SKM-1 (cell line): ENCODE measurements around the gene APC.
"Not testable (repeated sequence)": the region's sequence is repeated elsewhere in the genome, so short reads cannot be mapped to it uniquely, and the experiment has no call there.

Experiments
- DNase-seq: peaks from one replicate; lab custom pipeline; 2025; ENCODE audit not compliant: unreplicated experiment; lab: John Stamatoyannopoulos, UW

Gene APC

DNA sequence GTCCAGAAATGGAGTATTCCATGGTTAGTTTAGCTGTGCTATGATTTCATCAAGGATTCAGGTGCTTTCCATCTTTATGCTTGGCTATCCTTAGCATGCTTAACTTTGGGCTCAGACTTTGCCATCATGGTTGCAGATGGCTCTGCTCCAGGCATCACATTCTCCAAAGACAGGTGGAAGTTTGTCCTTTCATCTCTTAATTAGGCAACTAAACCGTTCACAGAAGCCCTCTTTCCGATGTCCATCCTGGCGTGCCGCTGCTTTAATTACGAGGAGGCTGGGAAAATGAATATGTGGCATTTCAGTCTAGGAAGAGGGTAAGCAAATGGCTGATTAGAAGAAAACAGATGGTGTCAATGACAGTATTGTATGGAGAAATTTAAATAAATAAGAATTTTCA is 24.5 kb upstream of the APC start:
- DNase-seq: no peak

DNA sequence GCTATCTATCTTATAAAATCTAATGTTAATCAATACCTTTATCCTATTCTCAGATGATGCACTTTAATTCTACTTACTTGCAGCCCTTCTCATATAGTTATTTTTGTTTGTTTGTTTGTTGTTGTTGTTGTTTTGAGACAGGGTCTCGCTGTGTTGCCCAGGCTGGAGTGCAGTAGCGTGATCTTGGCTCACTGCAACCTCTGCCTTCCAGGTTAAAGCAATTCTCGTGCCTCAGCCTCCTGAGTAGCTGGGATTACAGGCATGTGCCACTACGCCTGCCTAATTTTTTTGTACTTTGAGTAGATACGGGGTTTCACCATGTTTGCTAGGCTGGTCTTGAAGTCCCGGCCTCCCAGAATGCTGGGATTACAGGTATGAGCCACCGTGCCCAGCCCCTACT is 20.8 kb upstream of the APC start:
- DNase-seq: not testable (repeated sequence)

DNA sequence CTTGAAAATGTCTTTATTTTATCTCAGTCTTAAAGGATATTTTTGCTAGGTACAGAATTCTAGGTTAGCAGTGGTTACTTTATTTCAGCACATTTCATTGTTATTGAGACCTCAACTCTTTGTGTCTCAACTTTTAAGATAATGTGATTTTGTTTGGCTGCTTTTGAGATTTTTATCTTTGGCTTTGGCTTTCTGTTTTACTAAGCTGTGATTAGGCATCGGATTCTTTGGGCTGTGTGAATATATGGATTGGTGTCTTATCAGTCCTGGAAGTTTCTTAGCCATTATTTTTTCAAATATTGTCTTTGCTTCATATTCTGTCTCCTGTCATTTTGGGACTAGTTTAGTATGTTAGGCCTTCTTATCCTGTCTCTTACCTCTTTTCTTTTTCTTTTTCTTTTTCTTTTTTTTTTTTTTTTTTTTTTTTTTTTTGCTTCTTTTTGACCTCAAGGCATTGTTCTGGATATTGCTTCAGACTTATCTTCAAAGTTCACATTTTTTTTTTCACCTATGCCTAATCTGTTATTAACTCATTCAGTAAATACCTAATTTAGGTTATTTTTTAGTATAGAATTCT is 20.1 kb upstream of the APC start:
- DNase-seq: no peak

DNA sequence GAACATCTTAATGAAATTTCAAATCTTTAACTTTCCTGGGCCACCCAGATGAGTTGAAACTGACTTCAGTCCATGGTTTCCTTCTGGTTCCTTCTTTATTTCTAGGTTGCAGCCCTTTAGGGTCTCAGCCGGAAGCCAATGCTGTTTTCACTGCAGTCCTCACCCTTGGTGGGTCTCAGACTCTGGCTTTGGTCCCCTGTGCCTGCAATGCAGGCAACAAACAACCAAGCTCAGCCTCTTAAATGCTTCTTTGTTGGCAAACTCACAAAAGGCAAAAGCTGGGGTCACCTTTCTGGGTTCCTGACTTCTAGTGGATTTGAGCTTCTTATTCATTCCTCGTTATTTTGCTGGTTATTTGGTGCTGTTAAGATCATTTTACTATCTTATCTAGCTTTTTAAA is 19.3 kb upstream of the APC start:
- DNase-seq: no peak

DNA sequence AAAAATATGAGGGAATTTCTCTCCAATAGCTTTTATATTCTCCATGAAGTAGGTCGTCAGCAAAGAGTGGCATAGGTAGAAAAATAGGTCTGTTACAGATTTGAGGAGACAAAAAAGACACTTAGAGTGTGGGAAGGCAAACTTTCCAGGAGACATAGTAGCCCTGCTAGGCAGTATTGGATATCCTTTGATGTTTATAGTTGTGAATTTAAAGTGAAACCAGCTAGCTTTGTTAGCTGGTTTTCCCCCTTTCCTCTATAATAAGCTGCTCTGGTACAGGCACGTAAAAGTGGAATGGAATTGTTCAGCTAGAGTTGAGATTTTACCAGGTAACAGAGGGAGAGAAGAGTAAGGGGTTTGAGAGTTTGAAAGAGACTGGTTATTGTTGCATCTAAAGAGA is 17.1 kb upstream of the APC start:
- no peak for DNase-seq

DNA sequence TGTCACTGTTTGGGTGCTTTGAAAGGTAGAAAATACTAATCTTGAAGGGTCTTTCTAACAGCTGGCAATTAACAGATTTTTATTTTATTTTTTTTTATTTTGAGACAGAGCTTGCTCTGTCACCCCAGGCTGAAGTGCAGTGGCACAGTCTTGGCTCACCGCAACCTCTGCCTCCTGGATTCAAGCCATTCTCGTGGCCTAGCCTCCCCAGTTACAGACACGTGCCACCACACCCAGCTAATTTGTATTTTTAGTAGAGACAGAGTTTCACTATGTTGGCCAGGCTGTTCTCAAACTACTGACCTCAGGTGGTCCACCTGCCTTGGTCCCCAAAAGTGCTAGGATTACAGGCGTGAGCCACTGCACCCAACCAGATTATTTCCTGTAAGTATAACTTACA is 12.8 kb upstream of the APC start:
- no peak for DNase-seq

DNA sequence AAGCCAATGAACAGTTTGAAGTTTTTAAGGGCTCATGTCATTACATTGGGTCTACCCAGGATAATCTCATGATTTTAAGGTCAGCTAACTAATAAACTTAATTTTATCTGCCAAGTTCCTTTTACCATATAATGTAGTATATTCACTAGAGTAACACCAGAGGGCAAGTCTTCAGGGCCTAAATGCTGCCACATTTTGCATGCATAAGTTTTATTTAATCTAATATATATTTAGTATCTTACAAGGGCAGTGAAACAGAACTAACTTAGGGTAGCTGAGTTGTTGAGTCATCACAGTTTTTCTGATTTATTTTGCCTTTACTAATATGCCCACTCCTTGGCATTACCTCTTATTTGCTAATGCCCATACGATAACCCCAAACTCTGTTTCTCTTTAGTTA is 8.1 kb upstream of the APC start:
- DNase-seq: no peak

DNA sequence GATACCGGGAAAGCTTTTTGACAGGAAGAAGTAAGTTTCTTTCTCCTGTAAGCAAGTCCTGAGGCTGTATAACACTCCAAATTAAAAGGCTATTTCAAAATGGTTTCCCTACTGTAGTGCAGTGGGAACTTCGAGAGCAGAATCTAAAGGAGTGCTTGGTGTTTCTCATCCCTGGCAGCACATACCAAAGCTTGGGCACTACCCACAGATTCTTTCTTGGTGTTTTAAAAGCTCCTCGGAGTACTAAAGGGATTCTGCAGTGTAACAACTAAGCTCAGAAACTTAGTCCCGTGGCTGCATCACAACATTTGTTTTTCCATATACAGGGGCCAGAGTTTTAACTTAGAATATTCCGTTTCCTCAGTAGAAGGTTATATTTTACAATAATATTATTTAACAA is 5.6 kb upstream of the APC start:
- no peak for DNase-seq

DNA sequence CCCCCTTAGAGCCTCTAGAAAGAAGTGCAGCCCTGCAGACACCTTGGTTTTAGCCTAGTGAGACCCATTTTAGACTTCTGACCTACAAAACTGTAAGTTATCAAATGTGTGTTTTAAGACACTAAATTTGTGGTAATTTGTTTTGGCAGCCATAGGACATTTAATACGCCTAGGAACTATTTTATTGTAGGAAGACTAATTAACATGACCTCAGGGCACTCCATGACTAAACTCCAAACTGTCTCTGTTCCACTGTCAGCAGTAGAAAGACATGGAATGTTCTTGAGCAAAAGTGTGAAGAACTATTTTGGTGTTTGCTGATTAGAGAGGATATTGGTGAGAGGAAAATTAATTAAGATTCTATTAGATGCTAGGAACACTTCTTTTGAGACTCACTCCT is 4.1 kb upstream of the APC start:
- no peak for DNase-seq

DNA sequence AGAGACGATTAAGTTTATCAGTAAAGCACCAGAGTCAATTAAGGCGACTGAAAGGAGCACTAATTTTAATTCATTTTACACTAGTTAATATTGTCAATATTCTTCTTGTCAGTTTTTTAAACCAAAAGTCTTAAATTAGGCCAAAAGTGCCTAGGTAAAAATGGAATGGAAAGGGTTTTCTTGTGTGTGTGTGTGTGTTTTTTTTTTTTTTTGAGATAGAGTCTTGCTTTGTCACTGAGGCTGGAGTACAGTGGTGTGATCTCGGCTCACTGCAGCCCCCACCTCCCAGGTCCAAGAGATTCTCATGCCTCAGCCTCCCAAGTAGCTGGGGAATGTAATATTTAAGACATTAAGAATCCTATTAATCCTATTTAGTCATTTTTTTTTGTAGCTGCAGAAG is 3.1 kb upstream of the APC start:
- DNase-seq: no peak

DNA sequence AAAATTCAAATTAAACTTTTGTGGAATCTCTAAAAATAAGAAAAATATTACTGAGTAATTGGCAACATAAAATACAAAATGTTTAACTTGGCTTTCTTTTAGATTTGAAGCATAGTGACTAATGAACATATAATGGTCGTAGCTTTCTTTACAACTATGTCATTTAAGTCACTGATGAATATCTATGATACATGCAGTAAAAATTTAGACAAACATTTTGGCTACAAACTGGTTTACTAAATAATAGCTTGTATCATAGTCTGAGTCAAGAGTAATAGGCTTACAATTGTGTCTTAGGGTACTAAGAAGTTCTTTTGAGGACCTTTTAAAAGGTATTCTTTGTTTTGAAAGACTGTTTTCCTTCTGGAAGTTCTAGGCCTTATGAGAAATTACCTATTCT is 2.0 kb upstream of the APC start:
- no peak for DNase-seq

DNA sequence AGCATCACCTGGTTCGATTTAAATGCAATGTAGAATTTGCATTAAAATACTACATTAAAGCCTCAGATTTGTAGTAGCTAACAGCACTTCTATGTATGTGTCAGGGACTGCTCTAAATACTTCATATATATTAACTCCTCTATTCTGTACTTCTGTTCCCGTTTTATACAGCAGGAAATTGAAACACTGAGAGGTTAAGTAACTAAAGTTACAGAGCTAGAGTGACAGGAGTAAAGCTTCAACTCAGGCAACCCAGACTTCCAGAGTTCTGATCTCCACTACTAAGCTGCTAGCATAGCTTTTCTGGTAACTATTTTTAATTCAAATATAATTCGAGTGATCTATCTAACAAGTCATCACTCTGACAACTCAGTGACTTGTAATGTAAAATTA is 619 bp upstream of the APC start:
- no peak for DNase-seq

DNA sequence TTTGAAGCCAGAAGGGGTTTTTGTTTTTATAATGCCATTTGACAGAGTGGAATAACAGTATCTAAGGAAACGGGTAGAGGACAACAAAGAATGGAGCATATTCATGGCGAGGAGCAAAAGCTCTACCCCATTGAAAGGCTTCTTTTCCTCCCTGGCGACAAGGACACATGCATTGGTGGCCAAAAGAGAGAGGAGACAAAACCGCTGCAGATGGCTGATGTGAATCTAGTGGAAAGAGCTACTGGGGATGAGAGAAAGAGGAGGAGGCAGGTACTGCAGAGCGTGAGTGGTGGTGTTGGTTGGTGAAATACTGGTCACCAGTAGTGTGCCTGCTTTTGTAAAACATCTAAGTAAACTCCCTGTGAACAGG is 491 bp downstream of the APC start:
- DNase-seq: no peak

DNA sequence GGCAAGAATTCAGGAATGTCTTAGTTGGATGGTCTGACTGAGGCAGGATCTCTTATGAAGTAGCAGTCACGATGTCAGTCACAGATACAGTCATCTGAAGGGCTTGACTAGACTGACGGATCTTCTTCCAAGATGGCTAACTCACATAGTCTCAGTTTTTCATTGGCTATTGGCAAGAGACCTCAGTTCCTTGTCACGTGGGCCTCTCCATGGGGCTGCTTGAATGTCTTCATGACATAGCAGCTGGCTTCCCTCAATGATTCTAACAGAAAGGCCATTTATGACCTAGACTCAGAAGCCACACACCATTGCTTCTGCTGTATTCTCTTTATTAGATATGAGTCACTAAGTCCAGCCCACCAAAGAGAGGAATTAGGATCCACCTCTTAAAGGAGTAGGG is 4.7 kb downstream of the APC start:
- DNase-seq: no peak

DNA sequence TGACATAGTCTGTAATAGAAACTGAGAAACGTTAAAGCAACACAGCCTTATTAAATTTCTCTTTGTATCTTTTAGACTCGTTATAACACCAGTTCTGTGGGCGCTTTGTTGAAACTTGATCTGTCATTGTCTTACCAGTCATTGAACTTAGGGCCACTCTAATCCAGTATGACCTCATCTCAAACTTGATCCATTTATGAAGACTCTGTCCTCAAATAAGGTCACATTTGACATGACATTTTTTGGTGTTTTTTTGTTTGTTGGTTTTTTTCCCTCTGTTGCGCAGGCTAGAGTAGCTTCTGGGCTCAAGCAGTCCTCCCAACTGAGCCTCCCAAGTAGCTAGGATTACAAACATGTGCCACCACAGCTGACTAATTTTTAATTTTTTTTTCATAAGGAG is 5.9 kb downstream of the APC start:
- DNase-seq: no peak

DNA sequence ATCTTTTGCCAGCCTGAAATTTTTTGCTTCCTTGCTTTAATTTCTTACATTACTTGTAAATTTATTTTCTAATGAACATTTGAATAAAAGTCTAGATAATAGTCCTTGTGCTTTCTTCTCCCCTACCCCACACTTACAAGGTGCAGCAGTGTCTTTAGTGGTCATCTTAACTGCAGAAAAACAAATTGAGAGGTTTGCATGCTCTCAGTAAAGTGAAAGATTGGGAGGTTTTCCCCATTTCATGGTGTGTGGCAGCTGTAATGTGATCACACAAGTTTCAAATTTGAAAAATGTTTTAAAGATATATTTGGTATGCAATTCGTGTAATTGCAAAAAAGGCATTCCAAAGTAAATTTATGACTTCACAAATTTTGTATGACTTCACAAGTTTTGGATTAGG is 14.7 kb downstream of the APC start:
- DNase-seq: no peak

DNA sequence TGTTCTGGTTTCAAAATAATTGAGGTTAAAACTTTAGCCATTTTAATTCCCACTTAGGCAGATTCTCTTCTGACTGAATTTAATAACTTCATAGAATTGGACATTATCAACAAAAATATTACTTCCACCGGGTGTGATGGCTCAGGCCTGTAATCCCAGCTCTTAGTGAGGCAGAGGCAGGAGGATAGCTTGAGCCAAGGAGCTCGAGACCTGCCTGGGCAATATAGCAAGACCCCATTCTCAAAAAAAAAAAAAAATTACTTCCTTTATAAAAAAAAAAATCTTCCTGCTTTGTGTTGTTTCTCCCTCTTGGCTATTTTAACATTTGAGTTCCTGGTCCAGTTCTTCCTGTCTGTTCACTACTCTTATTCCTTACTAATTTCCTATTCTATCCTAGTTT is 18.0 kb downstream of the APC start:
- no peak for DNase-seq

DNA sequence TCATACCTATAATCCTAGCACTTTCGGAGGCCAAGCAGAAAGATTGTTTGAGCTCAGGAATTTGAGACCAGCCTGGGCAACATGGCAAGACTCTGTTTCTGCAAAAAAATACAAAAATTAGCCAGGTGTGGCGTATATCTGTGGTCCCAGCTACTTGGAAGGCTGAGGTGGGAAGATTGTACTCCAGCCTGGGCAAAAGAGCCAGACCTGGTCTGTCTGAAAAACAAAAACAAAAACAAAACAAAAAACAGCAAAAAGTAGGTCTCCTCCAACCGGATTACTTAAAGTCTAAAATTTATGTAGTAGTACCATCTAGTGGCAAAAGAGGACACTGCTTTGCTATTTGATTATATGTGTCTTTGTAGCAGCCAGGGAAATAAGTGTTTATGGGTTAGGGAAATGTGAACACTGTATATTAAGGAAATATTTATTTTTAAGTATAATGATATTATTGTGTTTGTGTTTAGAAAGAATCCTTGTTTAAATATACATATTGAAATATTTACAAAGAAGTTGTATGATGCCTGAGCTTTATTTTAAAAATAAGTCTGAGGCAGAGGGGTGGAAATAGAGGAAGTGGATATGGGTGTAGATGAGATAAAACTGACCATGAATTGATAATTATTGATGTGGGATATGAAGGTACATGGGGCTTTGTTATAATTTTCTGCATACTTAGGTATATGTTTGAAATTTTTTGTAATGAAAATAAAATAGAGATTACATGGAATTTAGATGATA is 20.0 kb downstream of the APC start:
- DNase-seq: peak; percentile 39

DNA sequence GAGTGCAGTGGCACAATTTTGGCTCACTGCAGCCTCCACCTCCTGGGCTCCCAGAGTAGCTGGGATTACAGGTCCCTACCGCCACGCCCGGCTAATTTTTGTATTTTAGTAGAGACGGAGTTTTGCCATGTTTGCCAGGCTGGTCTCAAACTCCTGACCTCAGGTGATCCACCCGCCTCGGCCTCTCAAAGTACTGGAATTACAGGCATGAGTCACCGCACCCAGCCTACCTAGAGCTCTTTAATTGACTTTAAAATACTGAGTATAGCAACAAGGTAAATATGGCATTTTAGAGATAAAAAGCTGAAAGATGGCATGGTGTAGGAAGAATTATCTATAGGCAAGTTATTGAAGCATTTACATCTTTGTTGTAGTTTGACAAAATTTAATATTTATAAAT is 21.0 kb downstream of the APC start:
- no peak for DNase-seq

DNA sequence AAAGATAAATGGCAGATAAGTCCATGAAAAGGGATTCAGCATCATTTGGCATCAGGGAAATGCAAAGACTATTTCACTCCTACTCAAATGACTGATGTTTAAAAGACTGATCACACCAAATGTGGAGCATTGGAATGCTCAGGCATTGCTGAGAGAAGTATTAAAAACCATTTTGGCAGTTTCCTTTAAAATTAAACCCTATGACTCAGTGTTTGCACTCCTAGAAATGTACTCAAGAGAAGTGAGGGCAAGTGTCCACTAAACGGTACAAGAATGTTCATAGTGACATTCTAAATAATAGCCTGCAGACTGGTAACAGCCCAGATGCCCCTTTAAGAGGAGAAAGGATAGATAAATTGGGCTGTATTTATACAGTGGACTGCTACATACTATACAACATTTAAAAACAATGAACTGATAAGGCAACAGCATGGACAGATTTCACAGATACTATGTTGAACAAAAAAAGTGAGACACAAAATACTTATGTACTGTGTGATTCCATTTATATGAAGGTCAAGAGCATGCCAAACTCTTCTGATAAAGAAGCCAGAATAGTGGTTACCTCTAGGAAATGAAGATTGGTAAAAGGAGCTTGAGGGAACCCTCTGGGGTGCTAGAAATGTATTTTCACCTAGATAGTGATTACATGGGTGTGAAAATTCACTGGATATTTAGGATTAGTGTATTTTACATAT is 24.6 kb downstream of the APC start:
- DNase-seq: no peak

DNA sequence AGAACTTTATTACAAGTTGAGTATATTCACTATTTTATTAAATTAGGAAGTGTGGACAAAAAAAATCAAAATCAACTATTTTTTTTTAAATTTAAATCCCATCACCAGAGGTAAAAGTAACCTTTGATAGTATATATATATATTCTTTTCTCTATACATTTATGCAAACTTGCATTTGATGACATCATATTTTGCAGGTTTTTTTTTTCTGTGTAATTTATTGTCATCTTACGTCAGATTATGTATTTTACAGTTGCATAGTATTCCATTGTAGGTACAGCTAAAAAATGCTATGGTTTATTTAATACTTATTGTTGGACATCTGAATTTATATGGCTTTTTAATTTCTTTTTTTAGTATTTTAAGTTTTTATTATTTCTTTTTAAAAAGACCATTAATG is 25.5 kb downstream of the APC start:
- DNase-seq: no peak

DNA sequence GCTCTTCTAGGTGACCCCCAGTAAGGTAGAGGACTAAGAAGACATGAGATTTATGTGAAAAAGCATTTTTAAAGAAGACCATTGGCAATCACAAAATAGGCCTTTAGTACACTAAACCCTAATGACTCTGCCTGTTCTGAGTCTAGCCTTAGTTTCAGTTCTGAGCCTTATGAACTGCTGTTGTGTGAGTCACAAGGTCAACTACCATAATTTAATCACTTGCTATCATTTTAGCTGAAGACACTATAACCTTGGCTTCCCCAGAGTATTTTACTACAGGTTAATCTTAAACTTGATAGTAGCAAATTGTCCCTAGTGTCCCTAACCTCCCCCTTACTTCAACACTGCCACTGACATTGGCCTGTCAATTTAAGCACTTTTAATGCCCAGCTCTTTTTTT is 34.4 kb downstream of the APC start:
- no peak for DNase-seq
